Activated naive CD4-positive, alpha-beta T cell treated with anti-CD3 and anti-CD28 coated beads, Interleukin-2, amount 50 U/mL, for 24 hours (primary cell): ENCODE results near the gene NAV2.

Experiments used
- H3K27ac Mint-ChIP-seq: one replicate; pipeline ENCODE4 v1.8.0; 2021; ENCODE audit warnings: mild to moderate bottlenecking, mixed read lengths
- H3K27me3 Mint-ChIP-seq: one replicate; pipeline ENCODE4 v1.8.0; 2021; ENCODE audit warnings: mixed read lengths
- H3K36me3 Mint-ChIP-seq: one replicate; pipeline ENCODE4 v1.8.0; 2021; ENCODE audit warnings: mixed read lengths
- H3K4me1 Mint-ChIP-seq: one replicate; pipeline ENCODE4 v1.8.0; 2021; ENCODE audit warnings: mixed read lengths
- H3K4me3 Mint-ChIP-seq: one replicate; pipeline ENCODE4 v1.8.0; 2021; ENCODE audit warnings: mild to moderate bottlenecking, mixed read lengths
- H3K9me3 Mint-ChIP-seq: one replicate; pipeline ENCODE4 v1.8.0; 2021; ENCODE audit warnings: mixed read lengths

NAV2 gene

GRCh38 chr11:19724765-19725164 lies 12.1 kb downstream of the NAV2 start:
- no peaks in the 10 kb centered on the region for H3K9me3 Mint-ChIP-seq
- peaks cover 21% of the 10 kb centered on the region for H3K4me1 Mint-ChIP-seq
- no peaks in the 10 kb centered on the region for H3K27me3 Mint-ChIP-seq
- H3K27ac Mint-ChIP-seq: no peak overlapping the region
- no peak overlapping the region for H3K4me3 Mint-ChIP-seq
- no peaks in the 10 kb centered on the region for H3K36me3 Mint-ChIP-seq

- no peak overlapping the region for H3K4me3 Mint-ChIP-seq
- no peak overlapping the region for H3K27ac Mint-ChIP-seq
- H3K27me3 Mint-ChIP-seq: no peaks in the 10 kb centered on the region
- H3K4me1 Mint-ChIP-seq: peaks cover 21% of the 10 kb centered on the region
- H3K9me3 Mint-ChIP-seq: no peaks in the 10 kb centered on the region
- H3K36me3 Mint-ChIP-seq: no peaks in the 10 kb centered on the region
These were observed 12.9 kb downstream of the NAV2 start for GRCh38 chr11:19725379-19726079.

GRCh38 chr11:19727246-19727645 lies 14.6 kb downstream of the NAV2 start:
- Mint-ChIP-seq H3K4me1 (peaks cover 21% of the 10 kb centered on the region), H3K4me3 (no peak overlapping the region), H3K36me3 (no peaks in the 10 kb centered on the region), H3K27me3 (no peaks in the 10 kb centered on the region), H3K9me3 (no peaks in the 10 kb centered on the region), H3K27ac (no peak overlapping the region)

GRCh38 chr11:19728436-19728835 lies 15.8 kb downstream of the NAV2 start:
- Mint-ChIP-seq H3K27ac (no peak overlapping the region), H3K36me3 (no peaks in the 10 kb centered on the region), H3K27me3 (no peaks in the 10 kb centered on the region), H3K9me3 (no peaks in the 10 kb centered on the region), H3K4me3 (no peak overlapping the region), H3K4me1 (peaks cover 10% of the 10 kb centered on the region)

GRCh38 chr11:19729141-19729540 lies 16.5 kb downstream of the NAV2 start:
- peaks cover 3% of the 10 kb centered on the region for H3K4me1 Mint-ChIP-seq
- no peak overlapping the region for H3K4me3 Mint-ChIP-seq
- H3K36me3 Mint-ChIP-seq: no peaks in the 10 kb centered on the region
- no peaks in the 10 kb centered on the region for H3K27me3 Mint-ChIP-seq
- no peaks in the 10 kb centered on the region for H3K9me3 Mint-ChIP-seq
- H3K27ac Mint-ChIP-seq: no peak overlapping the region

- no peaks in the 10 kb centered on the region for H3K36me3 Mint-ChIP-seq
- H3K4me3 Mint-ChIP-seq: no peak overlapping the region
- H3K9me3 Mint-ChIP-seq: no peaks in the 10 kb centered on the region
- H3K27ac Mint-ChIP-seq: no peak overlapping the region
- H3K27me3 Mint-ChIP-seq: no peaks in the 10 kb centered on the region
- H3K4me1 Mint-ChIP-seq: no peaks in the 10 kb centered on the region
These were observed 17.7 kb downstream of the NAV2 start for GRCh38 chr11:19730373-19730772.

- H3K9me3 Mint-ChIP-seq: no peaks in the 10 kb centered on the region
- no peaks in the 10 kb centered on the region for H3K36me3 Mint-ChIP-seq
- H3K27me3 Mint-ChIP-seq: no peaks in the 10 kb centered on the region
- H3K4me3 Mint-ChIP-seq: no peak overlapping the region
- H3K27ac Mint-ChIP-seq: no peak overlapping the region
- no peaks in the 10 kb centered on the region for H3K4me1 Mint-ChIP-seq
These were observed 21.5 kb downstream of the NAV2 start for GRCh38 chr11:19734171-19734570.

GRCh38 chr11:19735157-19735908 lies 22.7 kb downstream of the NAV2 start:
- Mint-ChIP-seq H3K4me3 (no peak overlapping the region), H3K27ac (no peak overlapping the region), H3K36me3 (no peaks in the 10 kb centered on the region), H3K27me3 (no peaks in the 10 kb centered on the region), H3K4me1 (no peaks in the 10 kb centered on the region), H3K9me3 (no peaks in the 10 kb centered on the region)

- Mint-ChIP-seq H3K4me3 (no peak overlapping the region), H3K36me3 (no peaks in the 10 kb centered on the region), H3K4me1 (no peaks in the 10 kb centered on the region), H3K27me3 (no peaks in the 10 kb centered on the region), H3K9me3 (no peaks in the 10 kb centered on the region), H3K27ac (no peak overlapping the region)
These were observed 23.4 kb downstream of the NAV2 start for GRCh38 chr11:19735909-19736498.

GRCh38 chr11:19736831-19737230 lies 24.2 kb downstream of the NAV2 start:
- Mint-ChIP-seq H3K4me3 (no peak overlapping the region), H3K27me3 (no peaks in the 10 kb centered on the region), H3K4me1 (no peaks in the 10 kb centered on the region), H3K27ac (no peak overlapping the region), H3K36me3 (no peaks in the 10 kb centered on the region), H3K9me3 (no peaks in the 10 kb centered on the region)

- no peak overlapping the region for H3K27ac Mint-ChIP-seq
- H3K9me3 Mint-ChIP-seq: no peaks in the 10 kb centered on the region
These were observed 24.9 kb downstream of the NAV2 start for GRCh38 chr11:19737575-19737974.

GRCh38 chr11:19738124-19738523 lies 25.5 kb downstream of the NAV2 start:
- H3K27me3 Mint-ChIP-seq: no peaks in the 10 kb centered on the region
- H3K4me3 Mint-ChIP-seq: no peak overlapping the region
- H3K9me3 Mint-ChIP-seq: no peaks in the 10 kb centered on the region
- H3K36me3 Mint-ChIP-seq: no peaks in the 10 kb centered on the region
- no peaks in the 10 kb centered on the region for H3K4me1 Mint-ChIP-seq
- no peak overlapping the region for H3K27ac Mint-ChIP-seq

More at GRCh38 chr11:19737575-19737974, 24.9 kb downstream of the NAV2 start:
- no peak overlapping the region for H3K4me3 Mint-ChIP-seq
- H3K4me1 Mint-ChIP-seq: no peaks in the 10 kb centered on the region
- no peaks in the 10 kb centered on the region for H3K36me3 Mint-ChIP-seq
- no peaks in the 10 kb centered on the region for H3K27me3 Mint-ChIP-seq

GRCh38 chr11:19739872-19740271 lies 27.2 kb downstream of the NAV2 start:
- no peaks in the 10 kb centered on the region for H3K4me1 Mint-ChIP-seq
- H3K27me3 Mint-ChIP-seq: no peaks in the 10 kb centered on the region
- H3K36me3 Mint-ChIP-seq: no peaks in the 10 kb centered on the region
- no peak overlapping the region for H3K27ac Mint-ChIP-seq
- no peak overlapping the region for H3K4me3 Mint-ChIP-seq
- no peaks in the 10 kb centered on the region for H3K9me3 Mint-ChIP-seq

GRCh38 chr11:19740586-19740985 lies 27.9 kb downstream of the NAV2 start:
- Mint-ChIP-seq H3K36me3 (no peaks in the 10 kb centered on the region), H3K4me1 (no peaks in the 10 kb centered on the region), H3K27me3 (no peaks in the 10 kb centered on the region), H3K27ac (no peak overlapping the region), H3K9me3 (no peaks in the 10 kb centered on the region), H3K4me3 (no peak overlapping the region)

GRCh38 chr11:19742588-19743292 lies 30.1 kb downstream of the NAV2 start:
- H3K27me3 Mint-ChIP-seq: no peaks in the 10 kb centered on the region
- H3K36me3 Mint-ChIP-seq: no peaks in the 10 kb centered on the region

GRCh38 chr11:19743622-19744021 lies 31.0 kb downstream of the NAV2 start:
- H3K36me3 Mint-ChIP-seq: no peaks in the 10 kb centered on the region
- H3K4me3 Mint-ChIP-seq: no peak overlapping the region
- no peaks in the 10 kb centered on the region for H3K27me3 Mint-ChIP-seq
- H3K4me1 Mint-ChIP-seq: no peaks in the 10 kb centered on the region
- H3K9me3 Mint-ChIP-seq: no peaks in the 10 kb centered on the region
- no peak overlapping the region for H3K27ac Mint-ChIP-seq

More at GRCh38 chr11:19742588-19743292, 30.1 kb downstream of the NAV2 start:
- no peaks in the 10 kb centered on the region for H3K9me3 Mint-ChIP-seq
- H3K4me1 Mint-ChIP-seq: no peaks in the 10 kb centered on the region
- no peak overlapping the region for H3K27ac Mint-ChIP-seq
- no peak overlapping the region for H3K4me3 Mint-ChIP-seq
